Measurements from ENCODE around the gene SLC16A13.

- TF ChIP-seq REST (IDR thresholded peaks at IDR 0.05; ENCODE audit: insufficient read depth in 1 of 2, low read depth in 2 of 2, low read length in 2 of 2) (no peak), SIN3A (IDR thresholded peaks at IDR 0.05; ENCODE audit: borderline replicate concordance, insufficient read depth, low read length) (no peak)
These were observed 6.0 kb downstream of the SLC16A13 start for GRCh38 chr17:7041607-7042500.
